A673 (cell line): ENCODE results near the gene OR7D2. TPM values are rescaled to one million over a fixed set of nuclear protein-coding genes. Genes with fewer than 3 reads are reported as not detected.

ENCODE experiments used
- BruUV-seq: library from RNA; stranded (reverse); fragments of 400-500 nt; replicated peaks from 2 replicates; lab custom pipeline; 2021; lab: Mats Ljungman, UMichigan
- CTCF ChIA-PET: fragments of 300-600 bp; sonication (Branson Sonifier 250); formaldehyde crosslinking; loops from one replicate; lab custom pipeline; 2022; ENCODE audit warnings: antibody characterized with exemption; lab: Charles Lee
- POLR2A ChIA-PET: fragments of 300-600 bp; sonication (Branson Sonifier 250); formaldehyde crosslinking; loops from one replicate; lab custom pipeline; 2022; ENCODE audit warnings: antibody characterized with exemption; ENCODE audit not compliant: low non-redundant PET; lab: Charles Lee
- DNase-seq: peaks from one replicate; pipeline ENCODE4 v3.0.0-alpha.2; 2015; ENCODE audit warnings: low spot score
- H3K27ac ChIP-seq: fragments of 200-600 bp; sonication (generic); 2 replicates; pipeline ENCODE4 v1.5.1; 2016; ENCODE audit warnings: mixed run types, low read depth, mild to moderate bottlenecking, mixed read lengths, antibody characterized with exemption, low read length; ENCODE audit not compliant: poor library complexity, severe bottlenecking
- H3K27me3 ChIP-seq: fragments of 200-600 bp; sonication (generic); replicated peaks from 2 replicates; pipeline ENCODE4 v1.6.1; 2017; ENCODE audit warnings: mixed run types, low read depth, mild to moderate bottlenecking, mixed read lengths, antibody characterized with exemption, low read length; ENCODE audit not compliant: insufficient read depth, poor library complexity
- H3K36me3 ChIP-seq: fragments of 200-600 bp; sonication (generic); 2 replicates; pipeline ENCODE4 v1.6.1; 2016; ENCODE audit warnings: mixed run types, mild to moderate bottlenecking, mixed read lengths, antibody characterized with exemption, low read length; ENCODE audit not compliant: insufficient read depth, poor library complexity, severe bottlenecking
- H3K4me1 ChIP-seq: fragments of 200-600 bp; sonication (generic); 2 replicates; pipeline ENCODE4 v1.6.1; 2017; ENCODE audit warnings: mixed run types, mild to moderate bottlenecking, mixed read lengths, antibody characterized with exemption, low read length; ENCODE audit not compliant: insufficient read depth, poor library complexity, severe bottlenecking
- H3K4me3 ChIP-seq: fragments of 200-600 bp; sonication (generic); 2 replicates; pipeline ENCODE4 v1.5.1; 2016; ENCODE audit warnings: low read depth, mixed run types, mild to moderate bottlenecking, mixed read lengths, low read length; ENCODE audit not compliant: poor library complexity, severe bottlenecking
- H3K9me3 ChIP-seq: fragments of 200-600 bp; sonication (generic); 2 replicates; pipeline ENCODE4 v1.6.1; 2016; ENCODE audit warnings: mixed run types, low read depth, mild to moderate bottlenecking, mixed read lengths, antibody characterized with exemption, low read length; ENCODE audit not compliant: poor library complexity, severe bottlenecking
- CTCF ChIP-seq: fragments of 300-800, 200-600 bp; sonication (generic); conservative IDR thresholded peaks from 2 replicates; pipeline ENCODE4 v1.5.1; 2017; ENCODE audit warnings: low read depth, mild to moderate bottlenecking, antibody characterized with exemption, low read length, moderate library complexity, mixed read lengths
- EZH2 ChIP-seq: fragments of 200-600 bp; sonication (generic); IDR thresholded peaks from 2 replicates; pipeline ENCODE4 v1.6.1; 2017; ENCODE audit warnings: borderline replicate concordance, low read depth, mild to moderate bottlenecking, mixed read lengths, antibody characterized with exemption, low read length; ENCODE audit not compliant: poor library complexity, severe bottlenecking
- intact Hi-C: fragments of 100-400 bp; cut with micrococcal nuclease; formaldehyde crosslinking; loops from one replicate; pipeline ENCODE4 v1.10.0; 2022; ENCODE audit not compliant: unreplicated experiment
- total RNA-seq: library from RNA; stranded (reverse); gene quantifications from 2 replicates; pipeline ENCODE4 v1.2.3, GENCODE V29; 2021

OR7D2 gene
- total RNA-seq, 1 experiment from 2014 or later = not detected

- no peak overlapping the region for H3K4me3 ChIP-seq
- intact Hi-C loops = no loop called here
- H3K27me3 ChIP-seq = no peaks in the 10 kb centered on the region
- H3K9me3 ChIP-seq = peaks cover 14% of the 10 kb centered on the region
- no peak for TF ChIP-seq EZH2
- TF ChIP-seq CTCF = no peak
- no peak for DNase-seq
- CTCF ChIA-PET = no interaction called here
- no TSS peak for BruUV-seq
- H3K27ac ChIP-seq = no peak overlapping the region
- H3K36me3 ChIP-seq = peaks cover 45% of the 10 kb centered on the region
- POLR2A ChIA-PET = no interaction called here
- H3K4me1 ChIP-seq = no peaks in the 10 kb centered on the region
Observed at GRCh38 chr19:9165261-9165660, 13.5 kb upstream of the OR7D2 start.

- Histone ChIP-seq H3K4me1 (no peaks in the 10 kb centered on the region), H3K4me3 (no peak overlapping the region), H3K9me3 (peaks cover 6% of the 10 kb centered on the region), H3K27me3 (no peaks in the 10 kb centered on the region), H3K27ac (no peak overlapping the region), H3K36me3 (peaks cover 29% of the 10 kb centered on the region)
- ChIA-PET CTCF (no interaction called here), POLR2A (no interaction called here)
- DNase-seq = no peak
- no TSS peak for BruUV-seq
- intact Hi-C loops = no loop called here
- no peak for TF ChIP-seq EZH2
- TF ChIP-seq CTCF = no peak
Observed at GRCh38 chr19:9166846-9167245, 11.9 kb upstream of the OR7D2 start.

- TF ChIP-seq EZH2 = no peak
- TF ChIP-seq CTCF = no peak
- BruUV-seq = no TSS peak
- no peak overlapping the region for H3K27ac ChIP-seq
- H3K36me3 ChIP-seq = no peaks in the 10 kb centered on the region
- ChIA-PET POLR2A (no interaction called here), CTCF (no interaction called here)
- H3K9me3 ChIP-seq = no peaks in the 10 kb centered on the region
- intact Hi-C loops = no loop called here
- H3K27me3 ChIP-seq = no peaks in the 10 kb centered on the region
- no peaks in the 10 kb centered on the region for H3K4me1 ChIP-seq
- DNase-seq = no peak
- no peak overlapping the region for H3K4me3 ChIP-seq
Observed at GRCh38 chr19:9171393-9171991, 7.3 kb upstream of the OR7D2 start.
